ENCODE data around the gene SLIT1. TPM values are rescaled to one million over a fixed set of nuclear protein-coding genes. Genes with fewer than 3 reads are reported as not detected.

SLIT1 gene
- total RNA-seq, 1 donor from 2014 or later: under 0.01 TPM

- Histone ChIP-seq H3K36me3 (ENCODE audit: control insufficient read depth, insufficient read depth, low read length) (no peaks in the 10 kb centered on the region), H3K27me3 (ENCODE audit: control insufficient read depth, insufficient read depth, low read length) (peaks cover 6% of the 10 kb centered on the region), H3K4me3 (ENCODE audit: low read depth, low read length) (no peak overlapping the region)
- no peak for FAIRE-seq
- no peak for DNase-seq (ENCODE audit: low read depth)
- no peak for TF ChIP-seq CTCF (IDR thresholded peaks at IDR 0.05; ENCODE audit: insufficient read depth, low read length, severe bottlenecking)
These were observed 13.4 kb upstream of the SLIT1 start for GRCh38 chr10:97199152-97199551.

GRCh38 chr10:97197030-97197500, 11.3 kb upstream of the SLIT1 start:
- Histone ChIP-seq H3K36me3 (ENCODE audit: control insufficient read depth, insufficient read depth, low read length) (no peaks in the 10 kb centered on the region), H3K4me3 (ENCODE audit: low read depth, low read length) (no peak overlapping the region), H3K27me3 (ENCODE audit: control insufficient read depth, insufficient read depth, low read length) (peaks cover 7% of the 10 kb centered on the region)
- TF ChIP-seq CTCF (IDR thresholded peaks at IDR 0.05; ENCODE audit: insufficient read depth, low read length, severe bottlenecking): no peak
- FAIRE-seq: no peak
- peak; percentile 15 for DNase-seq (ENCODE audit: low read depth)

- Histone ChIP-seq H3K27me3 (ENCODE audit: control insufficient read depth, insufficient read depth, low read length) (peaks cover 7% of the 10 kb centered on the region), H3K36me3 (ENCODE audit: control insufficient read depth, insufficient read depth, low read length) (no peaks in the 10 kb centered on the region), H3K4me3 (ENCODE audit: low read depth, low read length) (peak overlapping the region; percentile 33)
- peak; percentile 78 for TF ChIP-seq CTCF (IDR thresholded peaks at IDR 0.05; ENCODE audit: insufficient read depth, low read length, severe bottlenecking)
- no peak for FAIRE-seq
- DNase-seq (ENCODE audit: low read depth): peak; percentile 48
These were observed 10.7 kb upstream of the SLIT1 start for GRCh38 chr10:97196223-97197029.

- Histone ChIP-seq H3K4me3 (ENCODE audit: low read depth, low read length) (peak overlapping the region; percentile 33), H3K27me3 (ENCODE audit: control insufficient read depth, insufficient read depth, low read length) (peaks cover 7% of the 10 kb centered on the region), H3K36me3 (ENCODE audit: control insufficient read depth, insufficient read depth, low read length) (no peaks in the 10 kb centered on the region)
- TF ChIP-seq CTCF (IDR thresholded peaks at IDR 0.05; ENCODE audit: insufficient read depth, low read length, severe bottlenecking): no peak
- FAIRE-seq: peak; percentile 52
- no peak for DNase-seq (ENCODE audit: low read depth)
These were observed 10.0 kb upstream of the SLIT1 start for GRCh38 chr10:97195706-97196222.

- Histone ChIP-seq H3K27me3 (ENCODE audit: control insufficient read depth, insufficient read depth, low read length) (peaks cover 9% of the 10 kb centered on the region), H3K4me3 (ENCODE audit: low read depth, low read length) (no peak overlapping the region), H3K36me3 (ENCODE audit: control insufficient read depth, insufficient read depth, low read length) (no peaks in the 10 kb centered on the region)
- no peak for DNase-seq (ENCODE audit: low read depth)
- FAIRE-seq: no peak
- TF ChIP-seq CTCF (IDR thresholded peaks at IDR 0.05; ENCODE audit: insufficient read depth, low read length, severe bottlenecking): no peak
These were observed 7.2 kb upstream of the SLIT1 start for GRCh38 chr10:97192952-97193435.
